ENCODE data around the gene PRKAG2. TPM values are rescaled to one million over a fixed set of nuclear protein-coding genes. Genes with fewer than 3 reads are reported as not detected.

Gene PRKAG2
- total RNA-seq, 1 experiment from 2014 or later = 10.9 TPM

DNA sequence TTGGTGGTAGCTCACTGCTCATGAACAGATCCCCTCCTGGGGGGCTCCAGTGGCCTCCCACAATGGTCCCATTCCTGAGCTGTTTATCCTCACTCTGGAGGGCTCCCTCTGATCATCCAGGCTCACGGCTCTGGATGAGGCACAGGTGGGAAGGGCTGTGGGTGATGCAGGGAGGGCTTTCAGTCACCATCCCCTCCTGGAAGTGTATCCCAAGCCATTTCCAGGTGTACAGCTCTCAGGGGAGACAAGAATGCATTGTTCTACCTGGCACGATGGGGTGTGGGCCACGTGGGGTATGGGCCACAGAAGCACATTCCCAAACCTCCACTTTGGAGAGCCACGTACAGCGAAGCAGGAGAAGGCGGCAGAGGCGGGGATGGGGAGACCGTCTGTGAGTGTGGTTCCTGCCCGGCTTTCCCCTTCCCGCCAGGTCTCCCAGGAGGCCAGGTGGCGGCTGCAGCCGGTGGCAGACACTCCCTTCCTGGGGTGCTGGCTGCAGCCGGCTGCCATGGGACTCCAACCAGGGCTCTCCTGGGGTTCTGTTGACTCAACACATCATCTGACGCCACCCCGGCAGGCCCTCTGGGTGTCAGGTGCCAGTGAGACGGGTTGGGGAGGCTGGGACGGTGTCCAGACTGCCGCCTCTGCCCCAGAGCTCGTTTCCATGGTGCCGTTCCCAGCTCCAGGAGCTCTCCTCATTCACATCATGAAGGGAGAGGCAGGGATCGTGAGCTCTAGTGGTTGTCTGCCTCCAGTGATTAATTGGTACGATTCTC is 187.5 kb downstream of the PRKAG2 start:
- no peak for DNase-seq
- no peak overlapping the region for H3K4me3 ChIP-seq
- H3K36me3 ChIP-seq = no peaks in the 10 kb centered on the region
- no peaks in the 10 kb centered on the region for H3K9me3 ChIP-seq (replicated peaks)
- H3K27ac ChIP-seq = no peak overlapping the region
- peaks cover 29% of the 10 kb centered on the region for H3K4me1 ChIP-seq
- no peaks in the 10 kb centered on the region for H3K27me3 ChIP-seq

GRCh38 chr7:151688236-151688780 is 188.6 kb downstream of the PRKAG2 start:
- H3K36me3 ChIP-seq = no peaks in the 10 kb centered on the region
- H3K9me3 ChIP-seq (replicated peaks) = no peaks in the 10 kb centered on the region
- DNase-seq = no peak
- peaks cover 29% of the 10 kb centered on the region for H3K4me1 ChIP-seq
- H3K27ac ChIP-seq = peak overlapping the region; percentile 80
- no peaks in the 10 kb centered on the region for H3K27me3 ChIP-seq
- H3K4me3 ChIP-seq = no peak overlapping the region

GRCh38 chr7:151687523-151688235 is 189.2 kb downstream of the PRKAG2 start:
- H3K9me3 ChIP-seq (replicated peaks) = no peaks in the 10 kb centered on the region
- H3K4me1 ChIP-seq = peaks cover 29% of the 10 kb centered on the region
- no peak overlapping the region for H3K4me3 ChIP-seq
- no peaks in the 10 kb centered on the region for H3K27me3 ChIP-seq
- DNase-seq = peak; percentile 84 to 88
- peak overlapping the region; percentile 80 for H3K27ac ChIP-seq
- no peaks in the 10 kb centered on the region for H3K36me3 ChIP-seq

DNA sequence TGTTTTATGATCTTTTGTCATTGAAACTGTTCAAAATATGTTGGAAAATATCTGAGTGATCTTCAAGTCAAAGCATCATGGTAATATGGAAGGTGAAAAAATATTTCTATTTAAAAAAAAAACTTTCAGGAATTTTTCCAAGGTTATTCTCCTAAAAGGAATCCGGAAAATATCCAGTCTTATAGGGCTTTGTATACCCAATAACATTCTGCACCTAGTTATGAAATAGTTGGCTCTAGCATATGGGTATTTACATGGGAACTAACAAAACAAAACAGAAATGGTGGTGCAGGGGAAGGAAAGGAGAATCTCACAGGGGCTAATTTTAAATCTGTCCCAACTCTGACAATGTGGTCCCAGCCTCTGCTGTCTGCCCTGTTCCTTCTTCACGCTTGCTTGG is 190.1 kb downstream of the PRKAG2 start:
- Histone ChIP-seq H3K27me3 (no peaks in the 10 kb centered on the region), H3K4me3 (no peak overlapping the region), H3K4me1 (peaks cover 29% of the 10 kb centered on the region), H3K36me3 (no peaks in the 10 kb centered on the region), H3K9me3 (replicated peaks) (no peaks in the 10 kb centered on the region), H3K27ac (peak overlapping the region; percentile 80)
- DNase-seq = no peak

DNA sequence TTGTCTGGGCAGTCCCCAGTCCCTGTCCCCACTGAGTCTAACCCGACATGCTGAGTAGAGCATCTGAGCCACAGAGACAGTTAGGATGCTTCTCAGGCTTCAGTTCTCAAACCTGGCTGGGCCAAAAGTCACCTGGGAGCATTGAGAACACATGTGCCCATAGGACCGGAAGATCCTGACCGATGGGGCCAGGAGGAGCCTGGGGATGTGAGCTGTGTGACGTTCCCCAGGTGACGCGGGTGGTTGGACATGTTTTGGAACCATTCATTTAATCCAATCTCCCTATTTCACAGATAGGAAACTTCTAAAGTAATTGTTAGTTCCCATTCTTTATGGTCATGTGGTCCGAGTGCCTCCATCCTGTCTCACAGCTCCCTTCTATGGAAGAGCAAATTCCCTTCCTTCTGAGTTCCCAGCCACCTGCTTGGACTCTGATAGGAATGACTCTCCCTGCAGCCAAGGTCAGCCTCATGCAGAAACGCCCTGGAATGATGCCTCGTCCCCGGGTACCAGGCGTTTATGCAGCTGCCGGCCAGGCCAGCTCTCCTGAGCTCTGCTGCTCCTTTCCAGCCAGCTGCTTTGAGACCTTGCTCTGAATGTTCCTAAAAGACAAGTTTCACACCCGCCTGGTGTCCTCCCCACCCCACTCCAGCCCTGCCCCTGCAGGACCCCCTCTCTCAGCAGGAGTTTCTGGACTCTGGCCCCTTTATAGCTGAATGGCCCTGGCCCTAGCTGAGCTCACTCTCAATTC is 190.7 kb downstream of the PRKAG2 start:
- H3K36me3 ChIP-seq = no peaks in the 10 kb centered on the region
- H3K4me1 ChIP-seq = peaks cover 29% of the 10 kb centered on the region
- H3K4me3 ChIP-seq = no peak overlapping the region
- peak; percentile 69 to 72 for DNase-seq
- no peaks in the 10 kb centered on the region for H3K27me3 ChIP-seq
- H3K9me3 ChIP-seq (replicated peaks) = no peaks in the 10 kb centered on the region
- H3K27ac ChIP-seq = peak overlapping the region; percentile 80; the same call in 1 of the 2 replicates

GRCh38 chr7:151684408-151685175 is 192.3 kb downstream of the PRKAG2 start:
- Histone ChIP-seq H3K27me3 (no peaks in the 10 kb centered on the region), H3K4me3 (no peak overlapping the region), H3K36me3 (no peaks in the 10 kb centered on the region), H3K9me3 (replicated peaks) (no peaks in the 10 kb centered on the region), H3K27ac (no peak overlapping the region), H3K4me1 (peaks cover 29% of the 10 kb centered on the region)
- no peak for DNase-seq

DNA sequence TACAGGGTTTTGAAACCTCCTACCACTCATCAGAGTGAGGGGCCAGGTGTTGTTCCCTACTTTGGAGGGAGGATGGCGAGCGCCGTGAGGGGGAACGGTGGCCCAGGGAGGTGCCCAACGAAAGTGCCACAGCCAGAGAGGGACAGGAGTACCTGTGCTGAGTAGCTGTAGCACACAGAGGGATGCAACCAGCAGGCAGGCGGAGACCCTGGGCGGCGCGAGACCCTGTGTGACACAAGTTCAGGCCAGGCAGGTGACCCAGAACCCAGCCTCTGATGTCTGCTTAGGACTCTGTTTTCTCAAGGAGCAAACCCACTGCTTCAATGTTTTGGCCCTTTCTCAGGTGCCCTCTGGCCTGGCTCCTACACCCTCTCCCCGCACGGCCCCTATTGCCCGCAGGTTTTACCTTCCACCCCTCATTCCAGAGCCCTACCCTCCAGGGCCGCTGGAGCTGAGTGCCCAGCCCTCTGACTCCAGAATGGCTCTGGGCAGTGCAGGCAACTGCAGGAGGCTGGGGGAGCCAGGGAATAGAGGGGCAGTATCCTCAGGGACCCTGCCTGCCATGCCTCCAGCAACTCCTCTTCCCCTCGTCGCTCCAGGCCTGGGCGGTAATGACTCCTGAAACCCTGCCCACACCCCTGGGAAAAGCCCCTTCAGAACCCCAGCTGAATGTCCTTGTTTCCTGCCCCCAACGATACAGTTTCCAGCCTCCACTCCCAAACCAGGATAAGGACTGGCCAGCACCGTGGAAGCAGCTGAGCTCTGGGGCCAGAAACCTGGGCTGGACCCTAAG is 193.1 kb downstream of the PRKAG2 start:
- peaks cover 29% of the 10 kb centered on the region for H3K4me1 ChIP-seq
- no peaks in the 10 kb centered on the region for H3K36me3 ChIP-seq
- H3K27me3 ChIP-seq = no peaks in the 10 kb centered on the region
- H3K27ac ChIP-seq = no peak overlapping the region
- no peak overlapping the region for H3K4me3 ChIP-seq
- H3K9me3 ChIP-seq (replicated peaks) = no peaks in the 10 kb centered on the region
- no peak for DNase-seq

DNA sequence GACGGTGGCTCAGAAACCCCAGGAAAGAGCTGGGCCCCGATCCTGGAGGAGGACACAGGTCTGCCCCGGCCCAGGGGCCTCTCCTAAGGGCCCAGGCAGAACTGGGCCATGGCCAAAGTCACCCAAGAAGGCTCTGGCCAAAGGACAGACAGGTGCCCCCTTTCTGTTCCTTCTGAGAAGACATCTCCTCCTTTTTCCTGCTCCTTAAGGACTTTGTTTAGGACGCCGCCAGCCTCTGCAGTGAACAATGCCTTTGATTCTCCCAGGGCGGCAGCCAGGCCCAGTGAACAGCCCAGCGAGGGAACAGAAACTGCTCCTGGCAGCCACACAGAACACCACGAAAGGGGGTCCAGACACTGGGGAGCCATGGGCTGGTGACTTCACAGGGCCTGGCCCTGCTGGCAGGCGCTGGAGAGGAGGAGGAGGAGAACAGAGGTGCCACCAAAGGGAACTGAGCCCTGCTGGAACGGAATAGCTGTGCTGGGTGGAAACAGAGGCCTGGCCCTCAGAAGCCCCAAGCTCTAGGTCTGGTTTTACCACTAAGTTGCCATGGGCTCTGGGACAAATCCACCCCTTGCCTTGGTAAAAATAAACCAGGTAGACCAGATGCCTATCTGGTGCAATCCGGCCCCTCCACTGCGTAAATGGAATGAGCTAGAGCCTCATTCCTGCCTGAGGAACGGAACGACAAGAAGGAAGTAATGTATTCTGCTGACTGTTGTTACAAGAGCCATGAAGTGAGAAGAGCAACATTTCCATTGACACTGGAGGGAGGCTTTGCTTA is 193.9 kb downstream of the PRKAG2 start:
- H3K27me3 ChIP-seq = no peaks in the 10 kb centered on the region
- H3K36me3 ChIP-seq = no peaks in the 10 kb centered on the region
- H3K27ac ChIP-seq = no peak overlapping the region
- H3K9me3 ChIP-seq (replicated peaks) = no peaks in the 10 kb centered on the region
- peaks cover 21% of the 10 kb centered on the region for H3K4me1 ChIP-seq
- H3K4me3 ChIP-seq = no peak overlapping the region
- no peak for DNase-seq

DNA sequence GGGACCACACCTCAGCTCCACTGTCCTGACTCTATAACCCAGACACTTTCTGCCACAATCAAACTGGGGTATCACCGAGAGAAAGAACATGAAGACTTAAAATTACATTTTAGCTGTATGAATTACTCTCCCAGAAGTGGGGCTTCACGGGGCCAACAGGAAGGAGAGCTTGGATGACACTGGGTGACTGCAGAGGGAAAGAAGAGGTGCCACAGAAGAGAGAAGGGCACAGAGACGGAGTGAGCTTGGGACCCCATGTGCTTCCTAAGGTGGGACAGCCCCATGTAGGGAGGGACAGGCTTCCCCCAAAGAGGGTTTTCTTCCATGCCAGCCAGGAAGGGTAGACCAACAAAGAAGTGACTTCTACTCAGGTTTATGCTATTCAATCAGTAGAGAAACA is 195.2 kb downstream of the PRKAG2 start:
- no peak overlapping the region for H3K27ac ChIP-seq
- no peaks in the 10 kb centered on the region for H3K9me3 ChIP-seq (replicated peaks)
- no peak for DNase-seq
- no peaks in the 10 kb centered on the region for H3K27me3 ChIP-seq
- peaks cover 8% of the 10 kb centered on the region for H3K4me1 ChIP-seq
- no peaks in the 10 kb centered on the region for H3K36me3 ChIP-seq
- H3K4me3 ChIP-seq = no peak overlapping the region

GRCh38 chr7:151680810-151681209 is 196.1 kb downstream of the PRKAG2 start:
- no peak overlapping the region for H3K27ac ChIP-seq
- H3K36me3 ChIP-seq = no peaks in the 10 kb centered on the region
- no peaks in the 10 kb centered on the region for H3K9me3 ChIP-seq (replicated peaks)
- H3K4me1 ChIP-seq = peaks cover under 1% of the 10 kb centered on the region; the same call in 1 of the 2 replicates
- no peaks in the 10 kb centered on the region for H3K27me3 ChIP-seq
- DNase-seq = no peak
- H3K4me3 ChIP-seq = no peak overlapping the region

GRCh38 chr7:151679881-151680612 is 196.9 kb downstream of the PRKAG2 start:
- no peak for DNase-seq
- Histone ChIP-seq H3K4me1 (no peaks in the 10 kb centered on the region; the same call in 1 of the 2 replicates), H3K36me3 (no peaks in the 10 kb centered on the region), H3K9me3 (replicated peaks) (no peaks in the 10 kb centered on the region), H3K27ac (no peak overlapping the region), H3K4me3 (no peak overlapping the region), H3K27me3 (no peaks in the 10 kb centered on the region)

GRCh38 chr7:151679071-151679708 is 197.7 kb downstream of the PRKAG2 start:
- Histone ChIP-seq H3K27ac (no peak overlapping the region), H3K4me1 (no peaks in the 10 kb centered on the region; the same call in 1 of the 2 replicates), H3K9me3 (replicated peaks) (no peaks in the 10 kb centered on the region), H3K4me3 (no peak overlapping the region), H3K27me3 (no peaks in the 10 kb centered on the region), H3K36me3 (no peaks in the 10 kb centered on the region)
- no peak for DNase-seq

All from SJCRH30 (cell line).